K562 (cell line): ENCODE data around the gene LMOD1. TPM values are rescaled to one million over a fixed set of nuclear protein-coding genes. Genes with fewer than 3 reads are reported as not detected.

Experiments used
- BRD4 ChIP-seq: fragments of 200-600 bp; sonication (generic); IDR thresholded peaks from 2 replicates; pipeline ENCODE4 v1.6.1; 2017; ENCODE audit warnings: inconsistent platforms
- MGA ChIP-seq: fragments of 450-650 bp; IDR thresholded peaks from 2 replicates; pipeline ENCODE4 v1.6.1; 2016; ENCODE audit warnings: mild to moderate bottlenecking, moderate library complexity
- MYNN ChIP-seq, 2 experiments: sonication (generic); formaldehyde crosslinking in 1 of 2; IDR thresholded peaks; 2 replicates each; pipeline versions ENCODE4 v1.5.0 to v1.6.1; 2016 to 2020; ENCODE audit warnings: antibody characterized with exemption in 1 of 2, missing genetic modification reagents in 1 of 2
- NR1H2 ChIP-seq: sonication (generic); formaldehyde crosslinking; IDR thresholded peaks from 2 replicates; pipeline ENCODE4 v1.4.0; 2020; ENCODE audit warnings: mild to moderate bottlenecking, missing genetic modification reagents
- PKNOX1 ChIP-seq: fragments of 450-650 bp; IDR thresholded peaks from 2 replicates; pipeline ENCODE4 v1.6.1; 2016
- POLR2A ChIP-seq: fragments of 450-650 bp; conservative IDR thresholded peaks from 2 replicates; pipeline ENCODE4 v1.6.1; 2016
- polyA plus RNA-seq, 8 experiments: library from polyadenylated mRNA; depleted of rRNA in 4 of 8; stranded (reverse) in 5 of 8; unstranded in 3 of 8; fragments of >200 nt; fragmentation: Nextera tagmentation in 2 of 8; fragmentation: Illumina TruSeq in 1 of 8; extraction: Ambion mirVana in 2 of 8; extraction: Trizol in 1 of 8; gene quantifications; 2 replicates each; pipeline versions ENCODE4 v1.2.1 to v1.2.3, GENCODE V29; 2011 to 2014; ENCODE audit warnings: inconsistent platforms in 1 of 8, missing spikeins in 1 of 8
- total RNA-seq, 7 experiments: library from RNA; depleted of rRNA in 6 of 7; stranded (reverse); fragments of >200 nt in 6 of 7; fragmentation: Illumina TruSeq in 2 of 7; extraction: Trizol in 2 of 7; gene quantifications; 2 replicates each; pipeline versions ENCODE4 v1.2.1 to v1.2.3, GENCODE V29; 2011 to 2021; ENCODE audit warnings: low replicate concordance in 1 of 7

The LMOD1 gene
- total and polyA plus RNA-seq, 9 of the 15 experiments (the other 6 are each of a cell fraction or from before 2014, with no cell fraction given) = 0.03 to 0.54 (median 0.38) TPM; not detected in 1

- TF ChIP-seq MGA = no peak
- TF ChIP-seq POLR2A = peak; percentile 62
- no peak for TF ChIP-seq NR1H2 (CRISPR knock-in tag)
- no peak for TF ChIP-seq PKNOX1
- TF ChIP-seq MYNN (IDR thresholded peaks at IDR 0.05) = peak; percentile 36; the same call in 1 of the 2 replicates
- TF ChIP-seq MYNN (CRISPR knock-in tag; IDR thresholded peaks at IDR 0.05) = no peak
- no peak for TF ChIP-seq BRD4
These were observed 68.4 kb downstream of the LMOD1 start (continued) for GRCh38 chr1:201877877-201878401.
